Right lobe of liver (tissue), 4 donors: Measurements from ENCODE around the gene PACRG.

Experiments used
- POLR2A ChIP-seq: fragments of 450-650 bp; IDR thresholded peaks from one replicate; pipeline ENCODE4 v1.6.1; 2017; ENCODE audit warnings: antibody characterized with exemption, mild to moderate bottlenecking
- TF ChIP-seq, protein P1 (sequence below), 4 donors: fragments of 200-600 bp in 3 of 4; fragments of 450-650 bp in 1 of 4; IDR thresholded peaks; one replicate each; pipeline versions ENCODE4 v1.5.1 to v1.8.0; 2016 to 2022; ENCODE audit warnings: antibody characterized with exemption in 4 of 4, mild to moderate bottlenecking in 2 of 4
- donor health status: DM: no; HTN: no; CAD: no.
- donor health status: DM: no; HTN: no; CAD: no.
- donor health status: DM: no; HTN: yes; CAD: no.

DNA sequence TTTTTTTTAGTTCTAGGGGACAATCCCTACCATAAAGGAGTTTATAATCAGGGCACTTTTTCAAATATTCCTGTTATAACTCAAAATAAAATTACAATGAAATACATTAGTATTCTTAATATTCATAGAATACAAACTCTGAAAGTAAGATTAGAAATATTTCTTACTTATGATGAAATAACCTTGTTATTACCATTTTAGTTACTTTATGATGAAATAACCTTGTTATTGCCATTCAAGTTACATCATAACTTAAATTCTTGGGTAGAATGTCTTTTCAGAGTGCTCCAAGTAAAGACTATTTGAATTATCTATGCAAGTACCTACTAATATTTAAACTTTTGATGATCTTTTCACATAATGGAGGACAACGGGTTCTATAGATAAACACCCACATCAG is 43.2 kb downstream of the PACRG start:
- TF ChIP-seq, protein P1, sequence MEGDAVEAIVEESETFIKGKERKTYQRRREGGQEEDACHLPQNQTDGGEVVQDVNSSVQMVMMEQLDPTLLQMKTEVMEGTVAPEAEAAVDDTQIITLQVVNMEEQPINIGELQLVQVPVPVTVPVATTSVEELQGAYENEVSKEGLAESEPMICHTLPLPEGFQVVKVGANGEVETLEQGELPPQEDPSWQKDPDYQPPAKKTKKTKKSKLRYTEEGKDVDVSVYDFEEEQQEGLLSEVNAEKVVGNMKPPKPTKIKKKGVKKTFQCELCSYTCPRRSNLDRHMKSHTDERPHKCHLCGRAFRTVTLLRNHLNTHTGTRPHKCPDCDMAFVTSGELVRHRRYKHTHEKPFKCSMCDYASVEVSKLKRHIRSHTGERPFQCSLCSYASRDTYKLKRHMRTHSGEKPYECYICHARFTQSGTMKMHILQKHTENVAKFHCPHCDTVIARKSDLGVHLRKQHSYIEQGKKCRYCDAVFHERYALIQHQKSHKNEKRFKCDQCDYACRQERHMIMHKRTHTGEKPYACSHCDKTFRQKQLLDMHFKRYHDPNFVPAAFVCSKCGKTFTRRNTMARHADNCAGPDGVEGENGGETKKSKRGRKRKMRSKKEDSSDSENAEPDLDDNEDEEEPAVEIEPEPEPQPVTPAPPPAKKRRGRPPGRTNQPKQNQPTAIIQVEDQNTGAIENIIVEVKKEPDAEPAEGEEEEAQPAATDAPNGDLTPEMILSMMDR (IDR thresholded peaks at IDR 0.05), result no peak
- no peak for TF ChIP-seq POLR2A
